NCI-H510A treated with DMSO at 0.1 percent for 48 hours (cell line): ENCODE measurements around the gene DDAH1.
A peak's percentile ranks its signal among the peaks of the same experiment; 100 is the strongest.

ENCODE experiments used
- DNase-seq: peaks from one replicate; lab custom pipeline; 2025; lab: John Stamatoyannopoulos, UW

DDAH1 gene

GRCh38 chr1:85274969-85275453, 189.9 kb downstream of the DDAH1 start:
- DNase-seq: peak; percentile 57

DNA sequence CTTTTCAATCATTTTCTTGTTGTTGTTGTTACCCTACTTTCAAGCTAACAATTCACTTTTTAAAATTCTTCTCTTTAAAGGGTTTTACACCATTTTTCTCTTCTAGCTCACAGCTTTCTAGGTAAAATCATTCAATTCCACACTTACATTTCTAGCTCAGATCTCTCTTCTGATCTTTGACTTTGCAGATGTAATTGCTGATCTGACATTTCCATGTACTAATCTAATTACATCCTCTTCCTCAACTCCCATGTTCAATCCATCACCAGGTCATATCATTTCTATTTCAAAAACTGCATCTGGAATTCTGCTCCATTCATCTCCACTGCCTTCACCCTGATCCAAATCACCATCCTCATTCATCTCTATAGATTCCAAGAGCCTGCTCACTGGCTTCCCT, 191.6 kb downstream of the DDAH1 start:
- DNase-seq: no peak

DNA sequence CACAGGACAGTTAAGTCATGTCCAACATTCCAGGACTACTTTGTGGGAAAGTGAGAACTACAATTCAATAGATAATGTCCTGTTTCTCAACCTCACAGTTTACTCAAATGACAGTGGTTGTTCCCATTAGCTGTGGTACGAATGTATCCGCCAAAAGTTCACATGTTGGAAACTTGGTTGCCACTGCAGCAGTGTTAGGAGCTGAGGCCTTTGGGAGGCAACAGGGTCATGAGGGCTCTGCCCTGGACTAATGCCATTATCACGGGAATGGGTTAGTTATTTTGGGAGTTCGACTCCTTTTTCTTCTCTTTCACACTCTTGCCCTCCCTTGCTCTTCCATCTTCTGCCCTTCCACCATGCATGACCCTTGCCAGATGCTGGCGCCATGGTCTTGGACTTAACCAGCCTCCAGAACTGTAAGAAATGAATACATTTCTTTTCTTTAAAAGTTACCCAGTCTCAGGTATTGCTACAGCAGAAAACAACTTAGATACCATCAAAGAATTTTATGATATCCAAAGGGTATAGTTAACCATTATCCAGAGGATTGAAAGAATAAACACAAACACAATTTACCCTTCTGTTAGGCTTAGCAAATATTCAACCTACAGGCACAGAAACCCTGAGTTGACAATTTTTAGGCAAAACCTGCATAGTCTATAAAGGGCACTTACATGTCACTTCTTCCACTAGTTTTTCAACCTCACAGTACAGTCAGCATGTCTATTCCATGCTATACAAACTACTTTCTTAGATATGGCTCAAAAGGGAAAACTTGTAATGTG, 196.0 kb downstream of the DDAH1 start:
- no peak for DNase-seq
